Measurements from ENCODE around the gene KASH5.

The KASH5 gene

DNA sequence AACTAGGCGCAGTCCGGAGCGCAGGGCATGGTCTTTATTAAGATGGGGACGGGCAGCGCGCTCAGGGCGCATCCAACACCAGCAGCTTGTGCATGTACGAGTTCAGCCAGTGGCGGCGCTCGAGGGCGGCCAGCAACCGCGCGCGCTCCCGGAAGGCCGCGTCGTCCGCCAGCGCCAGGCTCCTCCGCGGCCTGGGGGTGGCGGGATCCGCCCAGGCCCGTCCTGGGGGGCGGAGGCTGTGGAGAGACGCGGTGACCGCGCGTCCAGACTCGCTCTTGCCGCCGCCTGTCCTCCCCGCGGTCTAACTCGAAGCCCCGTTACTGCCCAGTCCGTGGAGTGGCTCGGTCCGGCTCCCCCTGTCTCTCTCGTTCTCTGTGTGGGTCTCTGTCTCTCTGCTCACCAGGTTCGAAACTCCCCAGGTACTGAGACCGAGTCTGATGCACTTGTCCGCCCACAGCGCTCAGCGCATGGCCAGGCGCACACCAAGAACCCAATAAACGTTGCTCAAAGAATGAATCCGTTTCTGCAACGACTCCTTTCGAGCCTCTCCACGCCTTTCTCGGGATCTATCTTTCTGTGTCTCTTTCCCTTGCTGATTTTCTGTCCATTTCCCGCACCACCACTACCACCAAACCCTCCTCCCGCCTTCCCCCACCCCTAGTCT lies 34.5 kb downstream of the KASH5 start:
- no peak for DNase-seq

DNA sequence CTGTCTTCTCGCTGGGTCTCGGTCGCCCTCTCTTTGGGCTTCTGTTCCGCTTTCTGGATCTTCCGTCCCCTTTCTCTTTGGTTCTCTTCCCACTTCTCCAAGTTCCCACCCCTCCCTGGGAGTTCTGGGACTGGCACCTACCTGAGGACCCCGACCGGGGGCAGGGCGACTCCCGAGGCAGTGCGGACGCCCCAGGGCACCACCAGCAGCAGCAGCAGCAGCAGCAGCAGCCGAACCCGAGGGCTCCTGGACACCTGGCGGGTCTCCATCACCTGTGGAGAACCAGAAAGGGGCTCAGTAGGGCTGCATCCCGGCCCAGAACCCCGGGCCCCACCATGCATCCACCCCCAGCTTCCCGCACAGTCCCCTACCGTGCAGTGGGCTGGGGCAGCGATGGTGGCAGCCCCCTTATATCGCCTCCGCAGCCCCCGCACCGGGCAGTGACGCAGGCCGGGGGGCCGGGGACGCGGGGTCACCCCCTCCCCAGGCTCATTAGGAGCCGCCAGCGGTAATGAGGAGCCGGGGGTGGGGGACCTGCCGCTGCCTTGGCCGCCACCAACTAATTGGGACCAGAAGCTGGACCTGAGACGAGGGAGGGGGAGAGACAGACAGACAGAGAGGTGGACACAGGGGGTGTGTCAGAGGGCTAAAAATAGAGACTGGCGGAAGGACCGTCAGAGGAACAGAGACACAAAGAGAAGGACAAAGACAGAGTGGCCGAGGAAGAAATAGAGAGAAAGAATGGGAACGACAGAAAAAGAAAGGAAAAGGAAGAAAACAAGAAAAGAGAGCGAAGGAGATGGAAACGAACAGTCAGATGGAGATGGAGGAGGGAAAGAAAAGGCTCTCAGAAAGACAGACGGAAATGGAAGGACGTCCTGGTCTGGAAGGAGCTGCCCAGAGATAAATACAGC lies 35.3 kb downstream of the KASH5 start, which contains the start of gene PTH2:
PTH2 (minus strand) TSS at position 371 of the 914 bp plus-strand sequence; CDS start at position 269, 102 bp downstream.
- no peak for DNase-seq

DNA sequence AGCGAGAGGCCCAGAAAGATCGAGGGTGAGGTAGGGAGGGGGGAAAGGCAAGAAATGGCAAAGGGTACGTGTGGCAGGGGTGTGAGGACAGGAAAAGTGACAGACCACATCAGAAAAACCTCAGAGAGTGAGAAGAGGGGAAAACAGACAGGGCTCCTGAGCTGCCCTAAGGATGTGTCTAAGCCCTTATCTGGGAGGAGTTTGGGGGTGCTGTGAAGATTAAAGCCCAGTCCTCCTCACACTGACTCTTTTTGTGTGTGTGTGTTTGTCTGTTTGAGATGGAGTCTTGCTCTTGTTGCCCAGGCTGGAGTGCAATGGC lies 35.9 kb downstream of the KASH5 start:
- no peak for DNase-seq

DNA sequence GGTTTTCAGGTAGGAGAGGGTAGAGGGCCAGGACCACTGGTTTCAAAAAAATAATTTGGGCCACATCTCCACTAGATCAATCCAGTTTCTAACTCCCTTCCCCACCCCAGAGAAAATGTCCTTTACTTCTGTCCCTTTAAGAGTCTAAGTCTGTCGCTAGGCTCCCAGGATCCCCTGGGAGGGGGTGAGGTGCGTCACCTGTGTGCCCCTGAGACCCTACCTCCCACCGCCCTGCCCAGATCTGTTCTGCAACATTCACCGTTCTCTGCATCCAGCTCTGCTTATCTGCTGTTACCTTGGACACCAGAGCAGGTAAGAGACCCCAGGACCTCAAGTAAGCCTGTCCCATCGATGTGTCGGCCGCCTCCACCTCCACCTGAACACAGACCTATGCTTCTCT lies 37.1 kb downstream of the KASH5 start, which contains the start of gene GFY:
GFY (plus strand) TSS at position 211 of the 400 bp plus-strand sequence. CDS start 1,043 bp downstream, outside the sequence.
- no peak for DNase-seq

DNA sequence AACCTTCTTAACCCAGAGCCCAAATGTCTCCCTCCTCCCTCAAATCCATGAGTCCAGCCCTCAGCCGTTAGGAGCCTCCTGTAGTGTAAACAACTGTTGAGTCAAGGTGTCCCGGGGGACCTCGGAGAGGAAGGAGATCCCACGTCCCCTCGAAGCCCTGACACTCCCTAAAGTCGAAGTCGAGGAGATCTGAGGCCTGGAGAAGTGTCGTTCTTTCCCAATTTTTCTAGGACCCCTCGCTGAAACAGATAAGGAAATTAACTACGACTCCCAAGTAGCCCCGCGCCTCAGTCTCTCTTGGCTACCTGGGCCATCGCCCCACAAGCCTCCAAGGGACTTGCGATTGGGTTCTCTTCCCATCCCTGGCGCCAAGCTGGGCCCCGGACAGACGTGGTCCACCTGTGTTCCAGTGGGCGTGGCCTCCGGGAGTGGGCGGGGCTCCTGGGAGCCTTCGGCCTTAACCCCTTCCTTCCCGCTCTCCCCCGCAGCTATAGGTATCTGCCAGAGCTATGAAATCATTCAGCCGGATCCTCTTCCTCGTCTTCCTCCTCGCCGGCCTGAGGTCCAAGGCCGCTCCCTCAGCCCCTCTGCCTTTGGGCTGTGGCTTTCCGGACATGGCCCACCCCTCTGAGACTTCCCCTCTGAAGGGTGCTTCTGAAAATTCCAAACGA lies 38.0 kb downstream of the KASH5 start:
- DNase-seq, result no peak

DNA sequence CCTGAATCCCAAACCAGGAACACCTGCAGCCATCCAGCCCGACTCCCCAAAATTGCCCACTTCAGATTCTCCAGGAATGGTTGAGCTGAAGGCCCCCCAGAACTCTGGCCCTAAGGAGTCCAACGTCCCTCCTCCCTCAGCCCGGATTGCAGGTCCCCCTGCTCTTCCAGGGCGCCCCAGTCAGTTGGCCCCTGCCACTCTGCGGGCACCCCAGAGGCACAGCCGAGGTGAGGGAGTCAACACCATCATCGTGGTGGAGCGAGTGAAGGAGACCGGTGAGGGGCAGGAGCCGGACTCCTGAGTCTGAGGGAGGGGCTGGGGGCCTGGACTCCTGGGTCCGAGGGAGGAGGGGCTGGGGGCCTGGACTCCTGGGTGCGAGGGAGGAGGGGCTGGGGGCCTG lies 39.3 kb downstream of the KASH5 start:
- no peak for DNase-seq

DNA sequence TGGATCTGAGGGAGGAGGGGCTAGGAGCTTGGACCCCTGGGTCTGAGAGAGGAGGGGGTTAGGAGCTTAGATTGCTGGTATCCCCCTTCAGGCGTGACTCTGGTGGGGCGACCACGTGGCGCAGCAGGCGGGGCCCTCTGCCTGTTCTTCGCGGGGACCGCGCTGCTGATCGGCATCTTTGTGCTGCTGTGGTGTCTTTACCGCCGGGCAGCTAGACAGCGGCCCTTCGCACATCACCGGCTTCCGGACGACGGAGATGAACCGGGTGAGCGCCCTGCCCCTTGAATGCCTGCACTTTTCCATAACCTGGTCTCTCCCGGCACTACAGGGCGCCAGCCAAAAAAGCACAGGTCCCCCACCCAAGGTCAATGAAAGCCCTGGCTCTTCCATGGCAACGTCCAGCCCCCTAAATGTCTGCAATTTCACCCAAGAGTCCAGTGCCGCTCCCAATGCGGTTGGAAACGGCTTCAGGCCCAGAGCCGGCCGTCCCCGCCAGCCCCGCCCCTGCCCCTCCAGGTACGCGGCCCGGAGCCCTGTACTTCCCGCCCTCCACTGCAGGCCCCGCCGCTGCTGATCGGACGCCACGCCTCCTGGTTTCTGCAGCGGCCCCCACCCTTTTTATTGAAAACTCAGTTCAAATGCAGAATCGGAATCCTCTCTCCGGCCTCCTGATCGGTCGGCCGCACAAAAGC lies 40.0 kb downstream of the KASH5 start:
- DNase-seq, result no peak

DNA sequence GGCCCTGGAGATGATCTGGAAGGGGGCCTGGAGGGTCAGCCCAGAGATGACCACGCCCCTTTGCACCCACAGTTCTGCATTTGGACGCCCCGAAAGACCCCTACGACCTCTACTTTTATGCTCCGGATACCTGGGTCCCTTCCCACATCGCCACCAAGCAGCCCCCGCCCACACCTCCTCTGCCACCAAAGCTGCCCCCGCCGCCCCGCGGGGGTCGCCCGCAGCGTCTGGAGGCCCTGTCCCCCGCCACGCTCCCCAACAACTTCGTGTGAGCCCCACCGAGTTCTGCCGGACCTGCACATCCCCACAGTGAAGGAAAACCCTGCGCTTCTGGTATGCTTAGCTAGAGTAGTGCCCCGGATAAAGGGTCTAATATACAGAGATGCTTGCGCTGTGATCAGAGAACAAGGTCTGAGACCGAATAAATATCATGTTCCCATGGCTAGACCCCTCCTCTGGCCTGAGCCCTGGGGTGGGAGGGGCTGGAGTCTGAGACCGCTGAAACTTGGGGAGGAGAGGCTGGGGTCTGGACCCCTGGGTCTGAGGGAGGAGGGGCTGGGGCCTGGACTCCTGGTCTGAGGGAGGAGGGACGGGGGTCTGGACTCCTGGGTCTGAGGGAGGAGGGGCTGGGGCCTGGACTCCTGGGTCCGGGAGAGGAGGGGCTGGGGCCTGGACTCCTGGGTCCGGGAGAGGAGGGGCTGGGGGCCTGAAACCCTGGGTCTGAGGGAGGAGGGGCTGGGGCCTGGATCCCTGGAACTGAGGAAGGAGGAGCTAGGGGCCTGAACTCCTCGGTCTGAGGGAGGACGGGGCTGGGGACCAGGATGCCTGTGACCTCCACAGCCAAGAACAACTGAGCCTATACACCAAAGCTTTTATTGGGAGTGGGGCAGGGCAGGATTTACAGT lies 40.8 kb downstream of the KASH5 start:
- DNase-seq, result no peak

DNA sequence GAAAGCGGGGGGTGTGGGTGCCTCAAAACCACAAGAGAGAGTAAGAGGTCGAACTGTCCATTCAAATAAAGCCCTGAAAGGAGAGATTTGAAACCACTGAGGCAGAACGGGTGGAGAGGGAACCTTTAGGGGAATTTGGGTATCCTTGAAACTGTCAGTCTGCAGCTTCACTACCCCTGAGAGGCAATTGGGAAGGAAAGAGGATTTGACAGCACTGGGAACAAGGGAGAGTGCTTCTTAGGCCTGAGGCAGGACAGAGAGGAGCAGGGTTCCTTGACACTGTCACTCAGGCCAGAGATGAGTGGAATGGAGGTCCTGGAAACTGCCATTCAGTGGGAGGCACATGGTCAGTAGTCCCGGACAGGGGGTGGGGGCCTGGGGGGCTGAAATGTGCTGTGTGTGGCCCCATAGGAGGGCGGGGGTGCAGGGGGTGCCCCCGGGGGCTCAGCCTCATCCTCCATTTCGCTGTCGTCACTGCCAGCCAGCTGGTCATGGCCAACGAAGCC lies 42.2 kb downstream of the KASH5 start:
- no peak for DNase-seq

DNA sequence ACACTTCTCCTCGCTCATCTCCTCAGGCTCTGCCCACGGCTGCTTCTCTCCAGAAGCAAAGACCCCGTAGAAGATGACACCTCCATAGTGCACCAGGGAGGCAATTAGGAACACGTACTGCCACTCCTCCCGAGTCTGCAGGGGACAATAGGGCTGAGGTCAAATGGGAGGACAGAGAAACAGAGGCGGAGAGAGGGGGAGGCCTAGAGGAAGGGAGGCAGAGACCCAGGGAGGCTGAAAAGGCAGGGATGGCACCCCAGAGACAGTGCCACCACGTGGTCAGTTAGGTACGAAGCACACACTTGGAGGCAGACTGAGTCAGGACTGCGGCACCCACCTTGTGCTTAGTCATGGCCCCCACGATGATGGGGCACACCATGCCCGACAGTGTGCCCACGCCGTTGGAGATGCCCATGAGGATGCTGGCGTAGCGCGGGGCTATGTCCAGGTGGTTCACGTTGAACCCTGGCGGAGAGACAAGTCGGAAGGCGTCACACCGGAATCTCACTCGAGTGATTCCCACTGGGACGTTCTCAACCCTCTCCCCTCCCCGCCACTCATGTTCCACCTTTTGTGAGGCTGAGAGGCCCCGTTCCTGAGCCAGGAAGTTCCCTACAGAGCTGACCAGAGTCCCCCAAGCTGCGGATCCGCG lies 42.8 kb downstream of the KASH5 start:
- no peak for DNase-seq

DNA sequence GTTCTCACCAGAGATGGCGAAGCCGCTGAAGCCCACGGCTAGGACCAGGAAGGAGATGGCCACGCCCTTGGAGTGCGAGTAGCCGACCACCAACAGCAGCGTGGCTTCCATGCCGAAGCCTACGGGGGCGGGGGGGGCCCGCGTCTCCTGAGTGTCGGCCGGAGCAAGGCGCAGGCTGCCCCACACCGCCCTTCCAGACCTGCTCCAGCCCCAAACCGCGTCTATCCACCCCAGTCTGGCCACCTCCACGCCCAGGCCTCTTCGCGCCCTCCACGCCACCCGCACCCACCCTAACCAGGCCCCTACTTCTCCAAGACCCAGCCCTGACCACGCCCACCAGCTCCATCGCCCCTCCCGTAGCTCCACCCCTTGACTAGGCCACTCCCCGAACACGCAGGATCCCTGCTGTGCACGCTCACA lies 43.3 kb downstream of the KASH5 start:
- no peak for DNase-seq

DNA sequence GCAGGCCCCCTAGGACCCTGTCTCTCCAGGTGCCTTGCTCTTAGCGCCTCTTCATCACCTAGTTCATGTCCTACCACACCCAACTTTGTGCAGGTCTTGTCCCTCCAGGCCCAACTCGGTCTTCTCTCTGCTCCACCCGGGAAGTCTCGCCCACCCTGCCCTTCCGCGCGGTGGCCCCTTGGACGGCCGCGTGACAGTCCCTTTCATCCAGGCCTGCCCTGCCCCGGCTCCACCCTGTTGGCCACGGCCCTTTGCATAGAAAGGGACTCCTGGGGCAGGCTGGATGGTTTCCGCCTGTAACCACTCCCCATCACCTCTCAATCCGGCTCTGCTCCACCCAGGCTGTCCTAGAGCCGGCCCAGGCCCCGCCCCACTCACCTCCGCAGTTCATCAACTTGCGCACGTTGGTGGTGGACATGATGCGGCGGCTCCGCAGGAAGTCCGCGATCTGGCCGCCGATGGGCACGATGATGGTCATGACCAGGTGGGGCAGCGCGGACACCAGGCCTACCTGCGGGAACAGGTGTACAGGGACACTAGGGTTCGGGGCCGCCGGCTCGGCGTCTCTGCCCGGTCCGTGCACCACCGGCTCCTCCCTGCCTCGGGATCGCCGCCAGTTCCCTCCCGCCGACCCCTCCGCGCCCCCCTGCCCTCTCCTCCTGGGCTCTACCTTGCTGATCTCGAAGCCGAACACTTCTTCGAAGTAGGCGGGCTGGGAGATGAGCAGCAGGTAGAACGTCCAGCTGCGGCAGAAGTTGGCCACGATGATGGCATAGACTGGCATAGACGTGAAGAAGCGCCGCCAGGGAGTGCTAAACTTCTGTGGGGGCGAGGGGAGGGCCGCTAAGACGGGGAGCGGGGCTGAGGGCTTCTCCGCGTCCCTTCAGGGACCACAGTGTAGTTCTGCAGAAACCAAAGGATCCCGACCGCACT lies 44.4 kb downstream of the KASH5 start:
- no peak for DNase-seq

DNA sequence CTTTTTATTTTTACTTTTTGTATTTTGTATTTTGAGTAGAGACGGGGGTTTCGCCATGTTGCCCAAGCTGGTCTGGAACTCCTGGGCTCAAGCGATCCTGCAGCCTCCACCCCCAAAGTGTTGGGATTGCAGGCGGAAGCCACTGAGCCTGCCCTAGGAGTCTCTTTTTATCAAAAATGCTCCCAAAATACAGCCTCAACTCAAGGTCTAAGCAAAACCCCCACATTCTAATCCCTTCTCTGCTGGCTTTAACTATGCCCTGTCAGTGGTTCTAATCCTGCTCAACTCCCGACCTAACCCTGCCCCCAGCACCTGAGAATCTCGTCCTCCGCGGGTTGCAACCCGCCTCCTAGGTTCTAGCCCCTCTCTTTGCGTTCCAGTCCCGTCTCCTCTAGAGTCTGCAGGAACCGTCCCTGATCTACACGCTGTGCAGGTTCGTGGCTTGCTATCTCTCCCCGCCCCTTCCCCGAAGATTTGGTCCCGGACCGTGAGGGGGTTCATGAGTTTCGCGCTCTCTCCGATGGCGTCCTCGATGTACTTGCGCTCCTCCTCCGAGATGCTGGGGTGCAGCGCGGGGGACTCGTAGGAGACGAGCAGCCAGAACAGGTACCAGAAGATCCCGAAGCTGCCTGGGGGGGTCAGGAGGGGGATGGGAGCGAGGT lies 45.3 kb downstream of the KASH5 start:
- DNase-seq, result no peak

DNA sequence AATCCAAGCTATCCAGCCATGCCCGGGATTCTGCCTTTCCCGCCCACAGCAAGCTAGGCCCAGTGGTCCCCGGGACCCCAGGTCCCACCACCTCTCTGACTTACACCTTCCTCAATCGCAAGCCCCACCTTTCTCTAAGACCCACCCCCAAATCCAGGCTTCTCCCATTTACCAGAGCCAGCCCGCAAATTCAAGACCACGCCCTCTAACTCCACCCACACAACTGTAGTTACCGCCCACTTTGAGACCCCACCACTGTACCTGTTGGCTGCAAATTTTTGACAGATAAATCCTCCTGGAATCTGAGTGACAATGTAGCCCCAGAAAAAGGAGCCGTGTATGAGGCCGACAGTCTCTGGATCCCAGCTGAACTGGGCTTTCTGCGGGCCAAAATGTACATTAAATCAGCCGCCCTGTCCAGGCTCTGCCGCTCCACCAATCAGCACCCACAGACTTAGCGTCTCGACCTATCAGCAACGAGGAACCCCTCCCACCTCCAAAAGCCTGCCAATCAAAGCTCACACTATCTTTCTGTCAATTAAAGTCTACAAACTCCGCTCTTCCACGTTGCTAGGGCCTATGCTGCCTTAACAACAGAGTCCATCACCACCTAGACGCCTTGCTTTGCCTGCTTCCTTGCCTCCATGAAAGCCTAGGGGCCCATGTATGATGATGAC lies 47.0 kb downstream of the KASH5 start:
- no peak for DNase-seq

DNA sequence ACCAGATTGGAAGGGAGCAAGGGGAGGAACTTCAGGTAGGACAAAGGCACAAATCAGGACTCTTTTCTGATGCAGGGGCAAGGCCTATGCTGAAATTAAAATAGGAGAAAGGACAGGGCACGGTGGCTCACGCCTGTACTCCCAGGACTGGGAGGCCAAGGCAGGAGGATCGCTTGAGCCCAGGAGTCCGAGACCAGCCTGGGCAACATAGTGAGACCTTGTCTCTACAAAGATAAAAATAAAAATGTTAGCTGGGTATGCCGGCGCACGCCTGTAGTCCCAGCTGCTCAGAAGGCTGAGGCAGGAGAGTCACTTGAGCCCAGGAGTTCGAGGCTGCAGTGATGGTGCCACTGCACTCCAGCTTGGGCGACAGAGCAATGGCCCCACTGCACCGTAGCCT lies 47.6 kb downstream of the KASH5 start:
- no peak for DNase-seq

DNA sequence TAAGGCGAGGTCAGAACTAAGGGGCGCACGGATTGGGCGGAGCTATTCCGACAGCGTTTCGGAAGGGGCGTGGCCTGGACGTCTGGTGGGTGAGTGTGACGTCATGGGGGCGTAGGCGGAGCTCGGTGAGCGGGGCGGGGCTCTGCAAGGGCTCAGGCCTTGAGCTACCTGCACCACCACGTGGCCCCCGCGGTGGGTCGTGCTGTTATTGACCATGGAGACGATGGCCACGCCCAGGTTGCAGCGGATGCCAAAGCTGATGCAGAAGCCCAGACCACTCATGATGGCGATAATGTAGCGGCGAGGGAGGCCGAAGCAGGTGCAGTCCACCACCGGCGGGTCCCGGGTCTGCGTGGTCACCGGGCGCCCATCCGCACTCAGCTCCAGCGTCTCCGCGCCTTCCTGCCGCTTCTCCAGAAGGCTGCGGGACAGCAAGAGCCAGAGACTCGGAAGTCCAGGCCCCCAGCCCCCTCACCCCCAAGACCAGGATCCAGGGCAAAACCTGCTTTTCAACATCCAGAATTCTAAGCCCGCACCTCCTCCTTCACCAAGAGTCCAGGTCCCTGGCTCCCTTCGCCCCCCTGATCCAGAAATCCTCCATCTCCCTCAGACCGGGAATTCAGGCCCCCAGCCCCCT lies 48.5 kb downstream of the KASH5 start:
- DNase-seq, result no peak

DNA sequence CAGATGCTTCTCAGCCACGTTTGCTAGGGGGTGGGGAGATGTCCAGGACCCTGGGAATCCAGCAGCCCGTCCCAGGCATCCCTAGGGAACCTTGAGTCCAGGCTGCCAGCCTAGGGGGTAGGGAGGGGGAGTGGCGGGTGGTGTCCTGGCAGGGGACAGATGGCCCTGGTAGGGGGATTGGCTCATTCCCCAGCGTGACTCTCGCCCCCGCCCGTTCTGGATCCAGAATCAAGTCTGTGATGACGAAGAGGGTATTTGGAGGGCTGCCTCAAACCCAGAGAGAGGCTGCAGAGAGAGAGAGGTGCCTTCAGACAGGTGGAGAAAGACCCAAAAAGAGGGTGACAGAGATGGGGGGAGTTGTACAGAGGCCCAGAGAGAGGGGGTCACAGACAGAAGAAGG lies 49.2 kb downstream of the KASH5 start:
- DNase-seq, result no peak

DNA sequence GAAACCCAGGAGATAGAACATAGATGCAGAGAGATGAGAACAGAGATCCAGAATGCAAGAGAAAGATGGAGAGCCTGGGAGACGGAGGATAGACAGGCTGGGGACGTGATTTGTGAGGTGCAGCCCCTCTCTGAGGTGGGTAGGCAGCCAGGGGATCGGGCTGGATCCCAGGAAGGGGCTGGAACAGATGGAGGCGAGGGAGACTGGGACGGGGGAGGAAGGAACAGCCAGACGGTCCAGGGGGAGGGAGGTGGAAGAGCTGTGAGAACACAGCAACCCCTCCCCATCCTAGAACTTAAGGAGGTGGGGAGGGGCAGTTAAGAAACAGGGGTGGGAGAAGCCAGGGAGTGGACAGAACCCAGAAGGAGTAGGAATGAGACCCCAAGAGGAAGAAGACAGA lies 50.2 kb downstream of the KASH5 start:
- DNase-seq, result no peak
